ENCODE measurements around the gene EVL.
A peak's percentile ranks its signal among the peaks of the same experiment; 100 is the strongest.

Gene EVL

DNA sequence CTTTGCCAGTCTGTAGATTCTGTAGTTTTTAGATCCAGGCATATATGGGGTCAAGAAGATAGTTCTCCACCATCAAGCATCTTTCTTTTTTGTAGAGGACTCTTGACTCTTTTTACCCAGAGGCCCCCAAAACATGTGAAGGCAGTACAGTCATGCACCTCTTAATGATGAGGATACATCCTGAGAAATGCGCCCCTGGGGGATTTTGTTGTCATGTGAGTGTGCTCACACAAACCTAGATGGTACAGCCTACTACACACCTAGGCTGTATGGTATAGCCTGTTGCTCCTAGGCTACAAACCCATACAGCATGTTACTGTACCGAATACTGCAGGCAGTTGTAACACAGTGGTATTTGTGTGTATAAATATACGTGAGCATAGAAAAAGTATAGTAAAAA lies 23.0 kb downstream of the EVL start:
- no peak for DNase-seq

GRCh38 chr14:100091386-100091785 lies 26.2 kb downstream of the EVL start:
- DNase-seq = no peak

GRCh38 chr14:100092832-100093231 lies 27.6 kb downstream of the EVL start:
- no peak for DNase-seq

GRCh38 chr14:100093319-100093718 lies 28.1 kb downstream of the EVL start:
- DNase-seq = no peak

- DNase-seq = no peak
Measured at GRCh38 chr14:100096656-100097055, 31.4 kb downstream of the EVL start.

- DNase-seq = no peak
Measured at GRCh38 chr14:100098171-100098570, 32.9 kb downstream of the EVL start.

- no peak for DNase-seq
Measured at GRCh38 chr14:100100032-100100703, 34.9 kb downstream of the EVL start.

DNA sequence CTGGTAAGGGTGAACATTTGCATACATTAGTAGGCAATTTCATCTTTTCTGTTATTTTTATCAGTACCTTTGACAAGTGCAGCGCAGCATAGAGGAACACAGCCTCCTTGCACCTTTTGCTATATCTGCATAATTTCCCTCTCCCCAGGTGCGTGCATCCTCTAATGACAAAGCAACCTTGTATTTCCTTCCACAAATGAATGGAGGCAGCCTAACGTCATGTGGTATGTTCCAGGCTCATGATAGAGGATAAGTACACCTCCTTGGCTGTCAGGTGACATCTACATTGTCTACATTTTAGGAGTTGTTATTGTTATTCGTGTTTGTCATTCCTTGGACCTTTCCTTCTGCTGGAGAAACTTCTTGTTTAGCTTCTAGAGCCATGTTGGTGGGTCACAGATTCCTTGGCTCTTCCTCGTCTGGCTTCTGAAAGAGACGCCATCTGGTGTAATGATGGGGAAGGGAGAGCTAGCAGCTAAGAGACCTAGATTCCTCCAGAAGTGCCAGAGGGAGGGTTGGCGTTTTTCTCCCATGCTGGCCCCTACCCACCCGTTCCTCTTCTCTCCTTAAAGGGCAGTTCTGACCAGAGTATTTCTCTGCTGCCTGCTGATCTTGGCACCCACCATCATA lies 37.0 kb downstream of the EVL start:
- no peak for DNase-seq

DNA sequence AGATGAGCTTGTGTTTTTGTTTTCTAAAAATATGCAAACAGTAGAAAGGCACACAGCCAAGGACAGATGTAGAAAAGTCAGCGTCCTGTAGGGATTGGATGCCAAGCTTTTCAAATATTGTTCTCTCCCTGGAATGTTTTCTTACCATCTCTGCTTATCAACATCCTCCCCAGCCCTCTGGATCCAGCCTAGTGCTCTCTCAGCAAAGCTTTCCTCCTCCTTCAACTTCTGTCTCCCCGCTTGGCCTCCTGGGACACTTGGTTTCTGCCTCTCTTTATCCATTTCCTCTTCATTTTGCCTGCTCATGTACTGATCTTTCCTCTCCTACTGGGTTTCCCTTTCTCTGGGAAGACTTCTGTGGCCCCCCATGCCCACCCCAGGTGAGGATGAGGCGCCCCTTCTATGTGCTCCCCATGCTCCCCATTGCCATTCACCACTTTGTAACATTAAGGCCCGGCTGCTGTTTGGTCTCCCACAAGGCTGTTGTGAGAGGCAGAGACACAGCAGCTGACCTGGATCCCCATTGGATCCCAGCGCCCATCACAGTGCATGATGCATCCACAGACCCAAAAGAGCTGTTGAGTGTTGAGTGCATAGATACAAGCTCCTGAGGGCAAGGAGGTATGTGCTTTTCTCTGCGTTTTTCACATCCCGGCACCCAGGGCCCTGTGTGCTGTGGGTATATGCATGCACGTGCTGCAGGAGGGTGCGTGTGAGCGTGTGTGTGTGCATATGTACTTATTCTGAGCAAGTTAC lies 38.2 kb downstream of the EVL start:
- DNase-seq = no peak

DNA sequence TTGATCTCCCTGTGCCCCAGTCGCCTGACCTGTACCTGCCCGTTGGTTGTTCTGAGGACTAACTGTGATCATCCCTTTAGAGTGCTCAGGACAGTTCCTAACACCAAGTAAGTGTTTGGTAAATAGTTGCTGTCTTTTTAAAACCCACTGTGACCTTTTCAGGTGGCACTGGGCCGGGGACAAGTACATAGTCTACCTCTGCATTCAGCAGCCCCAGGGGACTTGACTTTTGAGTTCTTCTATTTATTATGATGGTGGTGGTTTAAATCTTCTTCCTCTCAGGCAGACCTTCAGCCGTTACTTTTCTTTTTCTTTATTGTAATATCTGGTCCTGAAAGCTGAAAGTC lies 38.8 kb downstream of the EVL start:
- DNase-seq = no peak

DNA sequence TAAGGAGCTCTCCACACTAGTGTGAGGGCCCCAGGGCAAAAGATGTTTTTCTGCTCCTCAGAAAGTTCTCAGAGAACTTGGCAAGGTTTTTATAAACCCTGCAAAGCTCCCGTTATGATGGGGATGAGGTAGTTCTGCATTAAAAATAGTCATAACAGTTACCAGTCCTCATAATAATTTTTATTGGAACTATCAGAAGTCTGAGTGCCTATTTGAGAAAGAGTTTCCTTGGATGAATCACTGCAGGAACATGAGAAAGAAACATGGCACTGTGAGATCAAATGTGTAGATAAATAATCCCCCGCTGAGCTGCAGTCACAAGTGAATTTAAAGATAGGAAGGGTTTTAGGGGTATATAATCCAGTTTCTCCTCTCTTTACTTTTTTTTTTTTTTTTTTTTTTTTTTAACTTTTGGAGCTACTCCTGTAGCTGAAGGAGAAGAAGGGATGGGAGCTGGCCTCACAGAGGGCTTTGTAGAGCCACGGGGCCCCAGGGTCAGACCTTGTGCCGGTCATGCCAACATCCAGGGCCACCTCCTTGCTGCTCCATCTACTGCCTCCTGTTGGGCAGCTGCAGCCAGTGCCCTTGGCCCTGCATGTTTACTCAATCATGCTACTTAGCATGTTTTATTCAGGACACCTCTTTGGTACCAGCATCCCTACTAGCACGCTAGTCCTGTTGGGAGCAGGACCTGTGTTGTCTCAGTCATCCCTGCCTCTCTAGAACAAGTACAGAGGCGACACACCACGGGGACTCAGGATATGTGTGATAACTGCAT lies 39.5 kb downstream of the EVL start:
- DNase-seq = no peak

- no peak for DNase-seq
Measured at GRCh38 chr14:100105357-100106169, 40.3 kb downstream of the EVL start.

DNA sequence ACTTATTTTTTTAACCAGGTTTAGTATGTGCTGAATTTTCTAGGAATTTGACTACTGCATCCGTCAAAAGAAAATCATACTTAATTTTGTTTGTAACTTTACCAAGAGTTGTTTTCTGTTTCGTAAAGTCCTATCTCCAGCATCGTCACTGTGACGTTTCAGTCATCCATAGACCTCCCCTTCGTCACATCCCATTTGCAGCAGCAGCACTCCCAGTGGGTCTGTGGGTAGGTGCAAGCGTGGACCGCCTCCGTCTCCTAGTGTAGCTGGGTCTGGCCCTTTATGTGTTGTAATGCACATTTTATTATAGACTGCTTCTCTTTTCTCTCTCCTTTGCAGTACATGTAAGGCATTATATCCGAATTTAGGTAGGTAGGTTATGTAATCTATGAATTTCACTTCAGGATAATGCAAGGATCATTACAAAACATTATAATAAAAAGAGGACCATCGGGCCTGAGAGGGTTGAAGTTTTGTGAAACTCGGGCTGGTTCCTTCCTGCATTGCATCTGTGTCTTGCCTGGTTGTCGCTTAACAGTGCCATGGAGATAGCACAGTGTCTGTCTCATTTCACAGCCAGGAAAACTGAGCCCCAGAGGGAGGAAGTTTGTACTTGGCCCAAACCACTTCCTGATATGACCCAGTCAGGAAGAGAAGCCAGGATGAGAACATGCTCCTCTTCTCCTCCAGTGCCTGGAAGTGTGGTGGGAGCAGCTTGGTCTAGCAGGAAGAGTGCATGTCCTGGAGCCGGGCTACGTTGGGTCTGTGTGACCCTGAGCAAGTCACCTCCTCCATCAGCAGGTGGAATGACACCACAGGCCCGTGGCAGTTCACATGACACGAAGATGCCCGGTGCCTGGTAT lies 41.3 kb downstream of the EVL start:
- peak; percentile 45 to 46 for DNase-seq

GRCh38 chr14:100107236-100107635 lies 42.0 kb downstream of the EVL start:
- DNase-seq = no peak

GRCh38 chr14:100108042-100108825 lies 43.0 kb downstream of the EVL start:
- peak; percentile 89 to 91 for DNase-seq

DNA sequence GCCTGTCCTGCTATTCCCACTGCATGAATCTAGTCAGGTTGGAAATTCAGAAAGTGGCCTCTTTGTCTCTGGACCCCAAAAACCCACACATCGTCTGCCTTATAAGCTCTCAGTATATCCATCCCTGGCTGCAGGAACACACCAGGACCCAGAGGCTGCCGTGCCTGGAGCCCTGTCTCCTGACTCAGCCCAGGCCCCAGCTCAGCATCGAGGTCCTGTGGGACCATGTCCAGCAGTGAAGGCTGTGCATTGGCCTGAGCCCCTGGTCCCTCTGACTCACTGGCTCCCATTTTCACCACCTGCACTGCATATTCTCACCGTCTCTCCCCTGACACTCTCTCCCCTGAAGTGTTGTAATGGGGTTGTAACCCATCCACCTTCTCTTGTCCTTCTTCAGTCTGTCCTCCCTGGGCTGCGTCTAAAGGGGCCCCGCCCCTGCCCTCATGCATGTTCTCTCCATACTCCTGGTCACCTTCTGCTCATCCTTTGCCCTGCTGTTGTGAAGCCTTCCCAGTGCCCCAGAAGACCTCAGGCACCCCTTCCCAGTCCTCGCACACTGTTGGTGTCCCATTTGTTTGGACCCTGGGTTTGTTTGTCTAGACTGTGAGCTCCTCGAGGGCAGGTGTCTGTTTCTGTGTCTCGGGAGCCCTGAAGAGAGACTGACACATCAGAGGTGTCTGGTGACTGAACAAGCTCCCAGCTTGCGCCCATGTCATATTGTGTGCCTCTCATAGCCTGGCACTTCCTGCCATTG lies 43.8 kb downstream of the EVL start:
- DNase-seq = no peak

- DNase-seq = no peak
Measured at GRCh38 chr14:100109594-100109955, 44.4 kb downstream of the EVL start.

GRCh38 chr14:100110816-100111215 lies 45.6 kb downstream of the EVL start:
- no peak for DNase-seq

GRCh38 chr14:100111931-100112704 lies 46.9 kb downstream of the EVL start:
- DNase-seq = no peak
